NT2/D1 (cell line): ENCODE measurements around the gene IFRD1.

Source experiments
- DNase-seq: peaks from one replicate; pipeline ENCODE4 v3.0.0-alpha.2; 2011; ENCODE audit warnings: low read depth, low spot score
- H3K27me3 ChIP-seq: 2 replicates; pipeline ENCODE4 v1.6.0; 2011; ENCODE audit warnings: mild to moderate bottlenecking; ENCODE audit not compliant: insufficient read length, insufficient read depth
- H3K36me3 ChIP-seq: 2 replicates; pipeline ENCODE4 v1.6.1; 2011; ENCODE audit warnings: mild to moderate bottlenecking, low read length, mixed read lengths; ENCODE audit not compliant: insufficient read depth, insufficient read length
- H3K4me1 ChIP-seq: 2 replicates; pipeline ENCODE4 v1.5.1; 2011; ENCODE audit not compliant: insufficient read depth, insufficient read length
- H3K4me3 ChIP-seq: 2 replicates; pipeline ENCODE4 v1.5.1; 2011; ENCODE audit warnings: low read depth; ENCODE audit not compliant: insufficient read length
- H3K9ac ChIP-seq: 2 replicates; pipeline ENCODE4 v1.6.0; 2011; ENCODE audit warnings: low read depth; ENCODE audit not compliant: insufficient read length
- H3K9me3 ChIP-seq: 2 replicates; pipeline ENCODE4 v1.5.1; 2011; ENCODE audit warnings: mild to moderate bottlenecking, low read length; ENCODE audit not compliant: insufficient read depth
- SUZ12 ChIP-seq: IDR thresholded peaks from 2 replicates; pipeline ENCODE4 v1.6.1; 2011; ENCODE audit not compliant: insufficient read length, insufficient read depth; ENCODE audit errors: extremely low read depth
- YY1 ChIP-seq: IDR thresholded peaks from 2 replicates; pipeline ENCODE4 v1.6.1; 2011; ENCODE audit not compliant: insufficient read length, insufficient read depth
- ZNF274 ChIP-seq: IDR thresholded peaks from 2 replicates; pipeline ENCODE4 v1.6.1; 2011; ENCODE audit warnings: mild to moderate bottlenecking, low read depth, low read length

IFRD1 gene

DNA sequence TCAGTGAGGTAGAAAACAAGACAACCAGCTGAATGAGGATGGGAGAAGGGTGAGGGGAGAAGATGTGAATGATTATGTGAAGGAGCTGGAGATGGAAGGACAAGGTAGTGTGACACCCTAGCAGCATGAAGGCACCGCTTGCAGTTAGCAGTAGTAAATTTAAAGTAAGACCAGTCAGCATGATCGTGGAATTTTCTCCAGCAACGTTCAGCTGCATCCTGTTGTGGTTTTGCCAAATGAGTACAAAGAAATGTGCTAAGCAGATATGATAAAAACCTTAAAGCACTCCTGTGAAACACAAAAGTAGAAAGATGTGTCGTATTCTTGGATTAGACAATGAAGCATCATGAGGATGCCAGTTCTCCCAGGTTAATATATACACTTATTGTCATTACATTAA lies 34.1 kb upstream of the IFRD1 start:
- Histone ChIP-seq H3K4me1 (peaks cover 3% of the 10 kb centered on the region), H3K9ac (no peak overlapping the region), H3K9me3 (no peaks in the 10 kb centered on the region), H3K27me3 (no peaks in the 10 kb centered on the region), H3K36me3 (no peaks in the 10 kb centered on the region), H3K4me3 (no peak overlapping the region)
- TF ChIP-seq ZNF274, result no peak
- TF ChIP-seq YY1, result no peak
- no peak for TF ChIP-seq SUZ12
- no peak for DNase-seq

DNA sequence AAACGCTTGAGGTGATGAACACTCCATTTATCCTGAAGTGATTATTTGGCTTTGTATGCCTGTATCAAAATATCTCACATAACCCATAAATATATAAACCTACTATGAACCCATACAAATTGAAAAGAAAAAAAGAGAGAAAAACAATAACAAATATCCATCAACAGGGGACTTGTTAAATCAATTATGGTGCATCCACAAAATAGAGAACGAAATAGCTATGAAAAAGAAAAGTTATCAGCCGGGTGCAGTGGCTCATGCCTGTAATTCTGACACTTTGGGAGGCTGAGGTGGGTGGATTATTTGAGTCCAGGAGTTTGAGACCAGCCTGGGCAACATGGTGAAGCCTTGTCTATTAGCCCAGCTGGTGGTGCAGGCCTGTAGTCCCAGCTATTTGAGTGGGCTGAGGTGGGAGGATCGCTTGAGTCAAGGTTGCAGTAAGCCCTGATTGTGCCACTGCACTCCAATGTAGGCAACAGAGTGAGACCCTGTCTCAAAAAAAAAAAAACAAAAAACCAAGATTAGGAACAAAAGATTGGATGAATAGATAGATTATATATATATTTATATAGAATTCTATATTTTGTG lies 30.6 kb upstream of the IFRD1 start:
- Histone ChIP-seq H3K27me3 (no peaks in the 10 kb centered on the region), H3K4me1 (peaks cover 9% of the 10 kb centered on the region), H3K9me3 (no peaks in the 10 kb centered on the region), H3K36me3 (no peaks in the 10 kb centered on the region), H3K9ac (no peak overlapping the region), H3K4me3 (no peak overlapping the region)
- no peak for DNase-seq
- no peak for TF ChIP-seq ZNF274

DNA sequence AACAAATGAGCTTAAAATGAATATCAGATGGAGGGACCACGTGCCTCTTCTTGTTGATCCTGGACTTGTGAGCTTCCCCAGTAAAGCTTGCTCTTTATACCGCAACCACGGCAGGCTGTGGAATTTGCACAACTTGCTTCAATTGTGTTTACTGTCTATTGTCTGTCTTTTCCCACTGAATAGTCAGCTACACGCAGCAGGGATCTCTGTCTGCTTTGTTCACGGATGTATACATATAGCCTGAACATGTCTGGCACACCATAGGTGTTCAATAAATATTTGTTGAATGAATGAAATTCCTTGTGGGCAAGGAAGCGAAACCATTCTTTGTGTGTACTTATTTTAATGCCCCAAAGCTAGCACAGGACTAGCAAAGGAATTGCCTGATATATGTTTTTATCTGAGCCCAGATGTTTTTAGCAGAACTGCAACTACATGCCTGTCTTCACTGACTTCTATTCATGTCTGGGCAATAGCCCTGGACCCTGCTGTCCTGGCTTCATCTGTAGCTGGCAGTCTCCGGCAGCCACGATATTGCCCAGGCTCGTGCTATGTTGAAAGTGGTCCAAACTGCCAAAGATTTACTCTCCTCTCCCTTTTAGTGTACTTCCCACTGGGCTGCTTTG lies 29.9 kb upstream of the IFRD1 start:
- Histone ChIP-seq H3K27me3 (no peaks in the 10 kb centered on the region), H3K9ac (no peak overlapping the region), H3K4me3 (no peak overlapping the region), H3K9me3 (no peaks in the 10 kb centered on the region), H3K36me3 (no peaks in the 10 kb centered on the region), H3K4me1 (peaks cover 9% of the 10 kb centered on the region)
- no peak for DNase-seq
- TF ChIP-seq SUZ12 (no peak), ZNF274 (no peak), YY1 (no peak)

DNA sequence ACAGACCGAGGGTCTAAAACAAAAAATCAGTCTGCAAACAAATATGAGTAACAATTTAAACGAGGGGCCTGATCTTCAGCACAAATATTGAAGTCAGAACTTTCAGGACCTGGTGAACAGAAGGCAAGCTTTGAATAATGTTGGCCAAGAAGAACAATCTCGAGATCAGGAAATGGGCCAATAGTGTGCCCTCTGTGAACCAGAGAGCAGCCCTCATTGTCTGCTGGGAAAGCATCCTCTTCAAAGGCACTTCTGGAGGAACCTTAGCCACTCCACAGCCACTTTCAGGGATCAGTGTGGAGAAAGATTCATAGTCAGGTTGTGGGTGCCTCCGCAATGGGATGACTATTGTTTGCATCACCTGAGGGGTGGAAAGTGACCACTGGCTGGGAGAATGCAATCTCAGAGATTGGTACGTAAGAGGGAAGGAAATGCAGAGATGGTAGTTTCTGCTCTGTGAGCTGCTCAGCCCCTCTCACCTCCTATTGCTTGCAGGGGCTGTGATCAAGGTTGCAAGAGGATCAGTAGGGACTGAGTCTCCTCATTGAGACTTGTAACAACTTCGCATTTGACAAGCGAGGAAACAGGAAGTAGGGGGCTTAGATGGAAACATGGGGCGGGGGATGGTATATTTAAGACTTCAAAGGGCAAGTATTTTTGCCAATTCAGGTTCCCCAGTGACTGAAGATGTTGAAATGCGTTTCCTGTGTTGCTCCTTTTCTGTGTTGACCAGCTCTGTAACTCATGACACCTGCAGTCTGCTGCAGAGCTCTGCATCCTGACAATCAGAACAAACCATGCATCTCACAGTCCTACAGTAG lies 28.4 kb upstream of the IFRD1 start:
- Histone ChIP-seq H3K27me3 (no peaks in the 10 kb centered on the region), H3K9ac (no peak overlapping the region), H3K9me3 (no peaks in the 10 kb centered on the region), H3K4me3 (no peak overlapping the region), H3K36me3 (no peaks in the 10 kb centered on the region), H3K4me1 (peaks cover 9% of the 10 kb centered on the region)
- TF ChIP-seq YY1 (no peak), SUZ12 (no peak), ZNF274 (no peak)
- DNase-seq, result peak; percentile 33

DNA sequence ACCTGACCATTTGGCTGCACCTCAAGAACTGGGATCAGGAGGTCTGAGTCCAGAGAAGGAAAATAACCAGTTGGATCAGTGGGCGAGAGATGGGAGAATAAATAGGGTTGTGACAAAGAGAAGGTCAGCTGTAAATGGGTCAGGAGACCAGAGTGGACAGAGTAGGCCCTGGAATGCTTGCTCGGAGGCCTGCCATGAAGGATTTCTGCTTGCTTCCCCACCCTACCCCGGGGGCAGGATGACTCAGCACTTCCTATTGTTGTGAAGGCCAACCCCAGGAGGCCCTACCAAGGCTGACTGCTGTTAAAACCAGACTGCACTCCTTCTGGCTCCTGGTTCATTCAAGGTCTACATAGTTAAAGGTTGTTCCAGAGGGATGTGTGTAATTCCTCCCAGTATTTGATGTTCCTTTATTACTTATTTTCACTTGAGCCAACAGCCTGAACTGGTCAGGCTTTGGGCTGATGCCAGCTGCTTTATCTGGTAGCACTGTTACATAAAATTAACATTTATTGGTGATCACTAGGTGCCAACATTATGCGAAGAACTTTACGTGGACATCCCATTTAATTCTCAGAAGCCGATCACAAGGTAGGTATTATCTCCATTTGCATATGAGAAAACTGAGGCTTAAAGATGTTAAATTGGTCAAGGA lies 27.3 kb upstream of the IFRD1 start:
- H3K9ac ChIP-seq, result no peak overlapping the region
- no peak overlapping the region for H3K4me3 ChIP-seq
- H3K4me1 ChIP-seq, result peaks cover 9% of the 10 kb centered on the region
- H3K36me3 ChIP-seq, result no peaks in the 10 kb centered on the region
- peak; percentile 77 for DNase-seq
- H3K9me3 ChIP-seq, result no peaks in the 10 kb centered on the region
- H3K27me3 ChIP-seq, result no peaks in the 10 kb centered on the region
- TF ChIP-seq SUZ12, result no peak
- TF ChIP-seq YY1, result no peak
- TF ChIP-seq ZNF274, result no peak

DNA sequence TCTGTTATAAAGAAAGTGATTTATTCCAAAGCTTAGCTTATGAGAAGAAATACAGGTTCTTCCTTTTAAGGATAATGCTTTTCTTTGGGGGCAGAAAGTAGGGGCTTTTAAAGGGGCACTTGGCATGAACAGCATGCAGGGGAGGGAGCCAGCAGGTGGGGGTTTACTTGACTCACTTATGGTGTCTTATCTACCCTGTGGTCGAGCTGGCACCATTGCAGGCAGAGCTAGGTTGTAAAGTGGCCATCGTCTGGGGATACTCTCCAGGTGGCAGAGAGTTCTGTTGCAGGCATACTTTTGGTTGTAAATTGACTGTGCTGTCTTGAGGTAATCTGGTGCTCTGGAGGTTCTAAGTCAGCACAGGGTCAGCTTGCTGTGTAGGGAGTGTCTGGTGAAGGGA lies 26.3 kb upstream of the IFRD1 start:
- DNase-seq, result no peak
- no peaks in the 10 kb centered on the region for H3K36me3 ChIP-seq
- TF ChIP-seq YY1 (no peak), ZNF274 (no peak), SUZ12 (no peak)
- H3K9me3 ChIP-seq, result no peaks in the 10 kb centered on the region
- H3K9ac ChIP-seq, result no peak overlapping the region
- H3K27me3 ChIP-seq, result no peaks in the 10 kb centered on the region
- no peak overlapping the region for H3K4me3 ChIP-seq
- H3K4me1 ChIP-seq, result peaks cover 9% of the 10 kb centered on the region

DNA sequence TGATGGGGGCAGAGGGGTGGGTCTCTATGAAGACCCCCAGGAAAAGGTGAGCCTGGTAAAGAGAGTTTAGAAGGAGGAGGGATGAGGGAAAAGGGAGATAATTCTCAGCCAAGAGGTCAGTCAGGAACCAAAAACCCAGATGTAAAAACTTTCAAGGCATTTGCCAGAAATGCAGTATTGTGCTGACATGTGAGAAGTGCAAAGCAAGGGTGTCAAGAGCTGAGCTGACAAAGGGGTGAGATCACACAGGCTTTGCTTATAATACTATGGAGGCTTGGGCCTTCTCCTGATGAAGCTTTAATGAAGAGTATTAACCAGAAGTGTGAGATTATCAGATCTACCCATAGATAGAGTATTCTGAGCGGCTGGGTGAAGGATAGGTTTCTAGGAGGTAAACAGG lies 22.3 kb upstream of the IFRD1 start:
- H3K27me3 ChIP-seq, result no peaks in the 10 kb centered on the region
- no peak for DNase-seq
- H3K4me1 ChIP-seq, result peaks cover 2% of the 10 kb centered on the region
- no peak overlapping the region for H3K9ac ChIP-seq
- no peaks in the 10 kb centered on the region for H3K9me3 ChIP-seq
- H3K36me3 ChIP-seq, result no peaks in the 10 kb centered on the region
- H3K4me3 ChIP-seq, result no peak overlapping the region
- TF ChIP-seq SUZ12 (no peak), ZNF274 (no peak), YY1 (no peak)
